IMR-90 (cell line): ENCODE measurements around the gene ARHGAP15. TPM values are rescaled to one million over a fixed set of nuclear protein-coding genes. Genes with fewer than 3 reads are reported as not detected.

Experiments used
- ATAC-seq: fragments of 200-7000 bp; cut with Tn5 transposase; 2 replicates; pipeline ENCODE4 v1.9.1; 2020; ENCODE audit warnings: low read depth, mild to moderate bottlenecking, moderate library complexity
- BruUV-seq: library from RNA; stranded (reverse); fragments of 400-500 nt; replicated peaks from 2 replicates; lab custom pipeline; 2021; lab: Mats Ljungman, UMichigan
- CTCF ChIA-PET: fragments of 300-600 bp; formaldehyde crosslinking; extraction: SDS; loops from one replicate; lab custom pipeline; 2021; ENCODE audit warnings: antibody characterized with exemption; lab: Yijun Ruan, JAX
- POLR2A ChIA-PET: fragments of 300-600 bp; sonication (Branson Sonifier 250); formaldehyde crosslinking; loops from one replicate; lab custom pipeline; 2022; ENCODE audit warnings: antibody characterized with exemption; ENCODE audit not compliant: unreplicated experiment; lab: Charles Lee
- DNase-seq: peaks from one replicate; pipeline ENCODE4 v3.0.0; 2013
- H2AFZ ChIP-seq: replicated peaks from 2 replicates; pipeline ENCODE3; 2013; ENCODE audit warnings: low read length, mild to moderate bottlenecking; ENCODE audit not compliant: poor library complexity
- H2AK5ac ChIP-seq: 2 replicates; pipeline ENCODE4 v1.6.1; 2013; ENCODE audit warnings: low read depth, low read length, inconsistent platforms
- H2AK9ac ChIP-seq: replicated peaks from 2 replicates; pipeline ENCODE3; 2013; ENCODE audit warnings: mild to moderate bottlenecking, low read depth, low read length, moderate library complexity; ENCODE audit not compliant: poor library complexity
- H2BK120ac ChIP-seq: 2 replicates; pipeline ENCODE4 v1.6.1; 2013; ENCODE audit warnings: low read depth, low read length, inconsistent platforms
- H2BK15ac ChIP-seq: 3 replicates; pipeline ENCODE4 v1.6.1; 2013; ENCODE audit warnings: low read depth, low read length, inconsistent platforms
- H2BK20ac ChIP-seq: 2 replicates; pipeline ENCODE4 v1.6.1; 2013; ENCODE audit warnings: low read depth, mild to moderate bottlenecking, inconsistent platforms, low read length, moderate library complexity
- H2BK5ac ChIP-seq: 2 replicates; pipeline ENCODE4 v1.6.1; 2013; ENCODE audit warnings: mild to moderate bottlenecking, low read depth, low read length, inconsistent platforms; ENCODE audit not compliant: poor library complexity, severe bottlenecking
- H3K14ac ChIP-seq: replicated peaks from 2 replicates; pipeline ENCODE4 v1.6.1; 2013; ENCODE audit warnings: low read depth, low read length, inconsistent platforms
- H3K18ac ChIP-seq: 2 replicates; pipeline ENCODE4 v1.6.1; 2013; ENCODE audit warnings: low read depth, low read length, control low read depth
- H3K23ac ChIP-seq: 2 replicates; pipeline ENCODE4 v1.6.1; 2013; ENCODE audit warnings: low read depth, low read length, inconsistent platforms
- H3K27ac ChIP-seq: 2 replicates; pipeline ENCODE4 v1.5.1; 2013; ENCODE audit warnings: mild to moderate bottlenecking, control low read depth, low read length; ENCODE audit not compliant: insufficient read depth
- H3K27me3 ChIP-seq: 2 replicates; pipeline ENCODE4 v1.6.1; 2013; ENCODE audit warnings: low read length; ENCODE audit not compliant: control insufficient read depth, insufficient read depth
- H3K36me3 ChIP-seq: 2 replicates; pipeline ENCODE4 v1.6.1; 2013; ENCODE audit warnings: low read length, mixed read lengths; ENCODE audit not compliant: control insufficient read depth, insufficient read depth
- H3K4ac ChIP-seq: 2 replicates; pipeline ENCODE4 v1.6.1; 2013; ENCODE audit warnings: low read depth, low read length, inconsistent platforms
- H3K4me1 ChIP-seq: 2 replicates; pipeline ENCODE4 v1.6.1; 2013; ENCODE audit warnings: low read length, mixed read lengths; ENCODE audit not compliant: control insufficient read depth, insufficient read depth
- H3K4me2 ChIP-seq: 2 replicates; pipeline ENCODE4 v1.6.1; 2013; ENCODE audit warnings: low read depth, mild to moderate bottlenecking, control low read depth, low read length, moderate library complexity
- H3K4me3 ChIP-seq: 2 replicates; pipeline ENCODE4 v1.5.1; 2013; ENCODE audit warnings: low read depth, mild to moderate bottlenecking, control low read depth, low read length, moderate library complexity; ENCODE audit not compliant: insufficient read depth
- H3K56ac ChIP-seq: 2 replicates; pipeline ENCODE4 v1.6.1; 2013; ENCODE audit warnings: low read length, inconsistent platforms; ENCODE audit not compliant: insufficient read depth; ENCODE audit errors: extremely low read depth
- H3K79me1 ChIP-seq, 2 experiments: 2 replicates each; pipeline ENCODE4 v1.6.1; 2013; ENCODE audit warnings: low read length in 2 of 2, inconsistent platforms in 1 of 2, low read depth in 1 of 2
- H3K9ac ChIP-seq: 2 replicates; pipeline ENCODE4 v1.6.1; 2013; ENCODE audit warnings: low read depth, low read length, control low read depth
- H3K9me1 ChIP-seq: 2 replicates; pipeline ENCODE4 v1.6.1; 2013; ENCODE audit warnings: low read length, inconsistent platforms; ENCODE audit not compliant: insufficient read depth
- H3K9me3 ChIP-seq: 2 replicates; pipeline ENCODE4 v1.6.1; 2013; ENCODE audit warnings: low read length; ENCODE audit not compliant: control insufficient read depth, insufficient read depth
- H4K20me1 ChIP-seq: 2 replicates; pipeline ENCODE4 v1.6.1; 2013; ENCODE audit warnings: low read length, inconsistent platforms; ENCODE audit not compliant: insufficient read depth
- H4K5ac ChIP-seq: 2 replicates; pipeline ENCODE4 v1.6.1; 2013; ENCODE audit warnings: mild to moderate bottlenecking, low read depth, low read length, control low read depth
- H4K8ac ChIP-seq, 2 experiments: 2 replicates each; pipeline ENCODE4 v1.6.1; 2013; ENCODE audit warnings: low read depth in 2 of 2, low read length in 2 of 2, control low read depth in 1 of 2, inconsistent platforms in 1 of 2
- H4K91ac ChIP-seq: 2 replicates; pipeline ENCODE4 v1.6.1; 2013; ENCODE audit warnings: low read depth, low read length, inconsistent platforms; ENCODE audit not compliant: insufficient read depth
- CTCF ChIP-seq: conservative IDR thresholded peaks from 2 replicates; pipeline ENCODE4 v1.5.1; 2012; ENCODE audit warnings: mild to moderate bottlenecking, low read depth, low read length, improper control_type of control experiment
- POLR2A ChIP-seq: IDR thresholded peaks from 2 replicates; pipeline ENCODE4 v1.6.1; 2012; ENCODE audit warnings: mild to moderate bottlenecking, low read depth, low read length
- WGBS, 2 experiments: methylation state at CpG; one replicate each; pipeline versions ENCODE4 v1.1.5 to v1.1.7; 2013; ENCODE audit warnings: missing lambda C conversion rate in 2 of 2; ENCODE audit not compliant: insufficient read length in 1 of 2; ENCODE audit errors: extremely low coverage in 2 of 2; 5-methylcytosine and 5-hydroxymethylcytosine counted together
- dilution Hi-C: fragments of 300-500 bp; cut with HindIII; formaldehyde crosslinking; loops from one replicate; pipeline ENCODE4 v1.14.3; 2018; ENCODE audit warnings: low sequenced_read_pairs; ENCODE audit not compliant: unreplicated experiment
- in situ Hi-C: fragments of 300-500 bp; cut with MboI; formaldehyde crosslinking; loops from 3 replicates; pipeline ENCODE4 v1.14.3; 2019; ENCODE audit warnings: low sequenced_read_pairs, inconsistent platforms, mixed read lengths
- intact Hi-C: fragments of 100-400 bp; cut with micrococcal nuclease; formaldehyde crosslinking; loops from 2 replicates; pipeline ENCODE4 v1.10.0; 2022
- polyA plus RNA-seq, 3 experiments: library from polyadenylated mRNA; depleted of rRNA; stranded (reverse); fragments of >200 nt; gene quantifications; 2 replicates each; pipeline ENCODE4 v1.2.3, GENCODE V29; 2012; ENCODE audit warnings: low replicate concordance in 1 of 3
- total RNA-seq: library from RNA; depleted of rRNA; stranded (reverse); fragments of >200 nt; gene quantifications from 2 replicates; pipeline ENCODE4 v1.2.3, GENCODE V29; 2012

ARHGAP15 gene
- total and polyA plus RNA-seq, 2 of the 4 experiments (the other 2 are of a cell fraction): not detected

GRCh38 chr2:143594161-143594560 lies 464.9 kb downstream of the ARHGAP15 start:
- Histone ChIP-seq H4K5ac (no peak overlapping the region), H3K18ac (no peak overlapping the region), H2BK15ac (no peak overlapping the region), H2BK120ac (no peak overlapping the region), H2BK5ac (no peak overlapping the region), H3K9me3 (no peaks in the 10 kb centered on the region), H3K4me1 (no peaks in the 10 kb centered on the region), H4K8ac (no peak overlapping the region), H3K9ac (no peak overlapping the region), H2BK20ac (no peak overlapping the region), H4K91ac (no peak overlapping the region), H2AFZ (no peak overlapping the region), H2AK9ac (no peak overlapping the region), H3K79me1 (no peaks in the 10 kb centered on the region), H2AK5ac (no peak overlapping the region), H3K4me3 (no peak overlapping the region), H3K9me1 (no peaks in the 10 kb centered on the region), H3K4me2 (no peak overlapping the region), H3K56ac (no peak overlapping the region), H3K36me3 (no peaks in the 10 kb centered on the region), H3K14ac (no peak overlapping the region), H3K27me3 (no peaks in the 10 kb centered on the region), H3K4ac (no peak overlapping the region), H3K27ac (no peak overlapping the region), H3K23ac (no peak overlapping the region), H4K20me1 (no peaks in the 10 kb centered on the region)
- 87% methylated on average over 3 of the region's 7 CpGs; no CpG with 5 or more reads in 1 of the 2 experiments for WGBS, 2 experiments
- in situ Hi-C loops: no loop called here
- POLR2A ChIA-PET: no interaction called here
- TF ChIP-seq CTCF (no peak), POLR2A (no peak)
- BruUV-seq: no TSS peak
- intact Hi-C loops: no loop called here
- no peak for DNase-seq
- CTCF ChIA-PET: no interaction called here
- no peak for ATAC-seq
- dilution Hi-C loops: no loop called here
